Lung microvascular endothelial cell (primary cell): ENCODE results near the gene MPZL3. TPM values are rescaled to one million over a fixed set of nuclear protein-coding genes. Genes with fewer than 3 reads are reported as not detected.

Source experiments
- DNase-seq, 2 donors: peaks; one replicate each; pipeline versions ENCODE4 v3.0.0 to v3.0.0-alpha.2; 2010; ENCODE audit warnings: low read depth in 2 of 2
- total RNA-seq: library from RNA; depleted of rRNA; stranded (reverse); fragments of >200 nt; gene quantifications from 2 replicates; pipeline ENCODE4 v1.2.1, GENCODE V29; 2014

The MPZL3 gene
- total RNA-seq, 1 donor from 2014 or later: 1.4 TPM

DNA sequence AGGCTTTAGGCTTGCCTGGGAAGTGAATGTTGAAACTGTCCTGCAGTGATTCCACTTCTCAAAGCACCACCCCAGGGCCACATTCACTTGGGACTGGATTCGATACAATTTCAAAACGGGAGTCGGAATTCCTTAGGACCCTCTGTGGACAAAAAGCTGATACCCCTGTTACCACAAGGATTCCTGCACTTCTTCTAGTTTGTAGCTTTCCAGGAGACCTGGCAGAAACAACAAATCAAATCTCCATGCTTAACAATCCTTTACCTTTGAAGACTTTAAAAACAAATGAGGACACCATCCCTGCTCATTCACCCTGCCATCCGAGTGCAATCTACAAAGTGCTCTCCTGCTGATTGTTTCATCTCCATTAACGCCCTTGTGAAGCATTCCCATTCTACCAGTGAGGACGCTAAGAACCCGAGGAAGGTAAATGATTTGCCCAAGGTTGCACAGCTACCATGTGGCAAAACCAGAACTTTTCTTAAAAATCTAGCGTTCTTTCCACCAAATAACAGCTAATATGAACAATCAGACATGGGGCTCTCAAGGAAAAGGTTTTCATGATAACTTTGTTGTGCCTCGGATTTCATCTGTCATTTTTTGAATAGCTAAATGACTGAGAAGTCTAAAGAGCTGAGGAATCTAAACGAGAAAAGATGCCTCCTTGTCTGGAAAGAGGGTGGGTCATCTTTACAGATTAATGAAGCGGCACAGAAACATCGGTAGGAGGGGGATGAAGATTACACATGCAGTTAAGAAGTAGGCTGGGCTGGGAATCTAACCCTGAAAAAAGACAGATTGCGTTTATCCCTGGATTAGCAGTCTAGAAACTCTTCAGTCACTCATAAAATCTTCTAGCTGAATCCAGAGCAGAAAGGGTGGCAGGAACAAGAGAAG is 12.7 kb upstream of the MPZL3 start:
- peak in 1 of 2 donors; percentile 21 for DNase-seq

- DNase-seq: peak; percentile 22 to 63
Observed at GRCh38 chr11:118263695-118264568, 11.8 kb upstream of the MPZL3 start, which contains the start of gene MPZL2. Gene MPZL2 (minus strand): TSS chr11:118264297. CDS start chr11:118264153, 144 bp downstream.

- peak in 1 of 2 donors; percentile 32 for DNase-seq
Observed at GRCh38 chr11:118263112-118263511, 10.9 kb upstream of the MPZL3 start.

DNA sequence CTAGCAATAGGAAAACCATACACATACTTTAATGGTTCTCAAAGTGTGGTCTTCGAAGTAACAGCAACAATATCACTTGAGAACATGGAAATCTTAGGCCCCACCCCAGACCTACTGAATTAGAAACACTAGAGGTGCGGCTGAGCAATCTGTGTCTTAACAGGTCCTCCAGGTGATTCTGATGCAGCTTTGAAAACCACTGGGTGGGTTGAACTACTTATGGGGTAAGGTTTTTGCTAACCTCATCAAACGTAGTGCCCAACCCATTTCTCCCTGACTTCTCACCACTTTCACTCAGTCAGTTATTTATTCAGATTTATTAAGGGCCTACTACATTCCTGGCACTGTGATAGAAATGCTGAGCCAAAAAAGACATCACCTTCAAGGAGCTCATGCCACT is 8.2 kb upstream of the MPZL3 start:
- no peak for DNase-seq

DNA sequence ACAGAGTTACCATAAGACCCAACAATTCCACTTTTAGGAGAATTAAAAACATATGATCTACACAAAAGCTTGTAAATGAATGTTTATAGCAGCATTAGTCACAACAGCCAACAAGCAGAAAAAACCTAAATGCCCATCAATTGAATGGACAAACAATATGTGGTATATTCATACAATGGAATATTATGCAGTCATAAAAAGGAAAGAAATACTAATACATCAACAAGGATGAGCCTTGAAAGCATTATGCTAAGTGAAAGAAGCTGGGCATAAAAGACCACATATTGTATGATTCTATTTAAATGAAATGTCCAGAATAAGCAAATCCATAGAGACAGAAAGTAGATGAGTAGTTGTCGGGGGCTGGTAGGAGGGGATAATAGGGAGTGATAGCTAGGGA is 7.0 kb upstream of the MPZL3 start:
- no peak for DNase-seq

DNA sequence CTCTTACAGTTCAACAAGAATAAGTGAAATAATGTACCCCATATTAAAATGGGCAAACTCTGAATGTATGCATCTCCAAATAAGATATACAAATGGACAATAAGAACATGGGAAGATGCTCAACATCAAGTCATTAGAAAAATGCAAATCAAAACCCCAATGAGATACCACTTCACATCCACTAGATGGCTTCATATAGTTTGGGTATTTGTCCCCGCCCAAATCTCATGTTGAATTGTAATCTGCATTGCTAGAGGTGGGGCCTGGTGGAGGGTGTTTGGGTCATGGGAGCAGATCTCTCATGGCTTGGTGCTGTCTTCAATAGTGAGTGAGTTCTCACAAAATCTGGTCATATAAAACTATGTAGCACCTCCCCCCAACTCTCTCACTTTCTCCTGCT is 6.2 kb upstream of the MPZL3 start:
- DNase-seq: peak in 1 of 2 donors; percentile 16

DNA sequence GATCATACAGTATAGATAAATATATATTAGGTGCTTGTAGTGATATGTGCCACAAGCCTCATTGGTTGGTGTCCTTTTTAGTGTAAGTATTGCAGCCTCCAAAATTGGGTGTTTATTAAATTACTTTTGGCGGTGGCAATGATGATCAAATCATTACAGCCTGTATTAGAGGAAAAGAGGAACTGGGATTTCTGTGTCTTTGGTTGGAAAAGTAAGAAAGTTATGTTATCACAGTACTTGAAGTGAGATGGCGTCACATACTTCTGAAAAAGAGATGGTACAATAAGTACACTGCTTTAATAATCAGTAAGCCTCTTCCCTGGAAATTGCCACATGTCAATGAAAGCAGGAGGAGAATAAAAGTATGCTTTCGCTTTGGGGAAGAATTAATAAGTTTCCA is 523 bp upstream of the MPZL3 start:
- DNase-seq: no peak

DNA sequence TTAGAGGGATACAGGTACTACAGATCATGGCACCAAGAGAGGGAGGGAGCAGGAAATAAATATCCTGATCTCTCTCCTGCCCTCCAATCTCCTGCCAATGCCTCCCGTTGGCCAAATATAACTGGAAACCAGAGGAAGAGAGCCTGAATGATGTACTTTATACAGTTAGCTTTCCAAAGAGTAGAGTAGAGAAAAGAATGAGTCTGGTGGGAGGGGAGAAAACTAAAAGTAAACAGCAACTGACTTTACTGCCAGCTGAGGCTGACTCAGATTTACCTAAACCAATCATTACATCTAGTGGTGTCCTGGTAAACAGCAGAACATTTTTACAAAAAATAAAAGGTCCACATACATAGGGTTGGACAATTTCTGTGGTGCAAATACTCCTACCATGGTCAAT is 5.1 kb downstream of the MPZL3 start:
- peak; percentile 59 for DNase-seq

- DNase-seq: peak in 1 of 2 donors; percentile 52
Observed at GRCh38 chr11:118245936-118246562, 6.1 kb downstream of the MPZL3 start.

GRCh38 chr11:118243993-118244762 is 8.0 kb downstream of the MPZL3 start:
- DNase-seq: no peak

DNA sequence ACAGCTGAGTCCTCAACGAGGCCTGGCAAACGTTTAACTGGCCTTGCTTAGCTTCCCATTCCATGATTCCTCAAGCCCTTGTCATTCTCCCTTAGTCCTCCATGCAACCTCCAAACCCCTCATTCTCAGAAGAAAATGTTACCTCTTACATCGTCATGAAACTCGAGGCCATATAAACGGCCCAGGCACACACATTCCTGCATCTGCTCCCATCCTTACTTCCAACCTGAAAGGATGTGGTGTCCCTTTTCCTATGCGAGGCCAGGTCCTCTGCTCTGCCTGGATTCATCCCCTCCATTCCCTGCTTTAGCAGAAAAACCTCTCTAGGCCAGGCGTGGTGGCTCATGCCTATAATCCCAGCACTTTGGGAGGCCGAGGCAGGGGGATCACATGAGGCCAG is 9.0 kb downstream of the MPZL3 start:
- no peak for DNase-seq

DNA sequence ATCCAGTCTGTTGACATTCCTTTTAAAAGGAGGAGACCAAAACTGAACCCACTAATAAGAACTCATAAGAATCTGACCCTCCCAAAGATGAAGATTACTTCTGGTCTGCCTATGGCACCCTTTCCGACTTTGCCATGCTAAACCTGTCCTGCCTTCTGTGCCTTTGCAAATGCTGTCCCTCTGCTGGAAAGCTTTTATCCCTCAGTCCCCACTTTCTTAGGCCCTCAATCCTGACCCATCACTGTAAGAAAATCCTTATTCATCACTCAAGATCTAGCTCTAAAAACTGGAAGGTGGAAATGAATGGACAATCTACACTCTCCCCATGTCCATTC is 10.4 kb downstream of the MPZL3 start:
- peak in 1 of 2 donors; percentile 15 for DNase-seq

DNA sequence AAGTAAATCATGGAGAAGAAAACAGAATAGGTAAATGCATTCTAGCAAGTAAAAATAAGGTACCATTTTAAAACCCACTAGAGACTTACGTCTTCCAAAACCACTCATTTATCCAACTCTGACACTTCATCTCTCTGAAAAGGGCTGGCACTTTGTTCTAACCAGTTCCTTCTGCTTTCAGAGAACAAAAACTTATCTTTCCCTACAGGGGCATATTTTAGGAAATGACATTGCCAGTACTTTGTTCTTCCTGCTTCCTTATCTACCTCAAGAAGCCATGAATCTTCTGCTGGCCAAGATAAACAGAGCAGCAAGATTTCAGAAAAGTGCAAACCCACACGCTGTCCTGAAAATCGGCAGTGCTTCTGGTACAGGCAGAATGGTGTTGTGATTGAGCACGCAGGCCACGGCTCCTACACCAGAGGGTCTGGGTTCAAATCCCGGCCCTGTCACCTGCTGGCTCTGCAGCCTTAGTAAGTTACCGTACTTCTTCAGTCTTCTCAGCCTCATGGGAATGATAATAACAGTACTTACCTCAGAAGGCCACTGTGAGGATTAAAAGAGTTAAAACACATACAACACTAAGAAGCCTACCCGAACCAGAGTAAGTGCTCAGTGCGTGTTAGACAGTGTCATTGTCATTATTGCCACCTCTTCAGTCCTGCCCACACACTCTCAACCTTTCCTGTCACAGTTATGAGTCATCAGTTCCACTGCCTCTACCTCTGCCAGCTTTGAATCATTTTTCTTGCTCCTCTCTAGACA is 11.0 kb downstream of the MPZL3 start:
- DNase-seq: peak; percentile 63 to 87

GRCh38 chr11:118239509-118240205 is 12.5 kb downstream of the MPZL3 start:
- DNase-seq: no peak

DNA sequence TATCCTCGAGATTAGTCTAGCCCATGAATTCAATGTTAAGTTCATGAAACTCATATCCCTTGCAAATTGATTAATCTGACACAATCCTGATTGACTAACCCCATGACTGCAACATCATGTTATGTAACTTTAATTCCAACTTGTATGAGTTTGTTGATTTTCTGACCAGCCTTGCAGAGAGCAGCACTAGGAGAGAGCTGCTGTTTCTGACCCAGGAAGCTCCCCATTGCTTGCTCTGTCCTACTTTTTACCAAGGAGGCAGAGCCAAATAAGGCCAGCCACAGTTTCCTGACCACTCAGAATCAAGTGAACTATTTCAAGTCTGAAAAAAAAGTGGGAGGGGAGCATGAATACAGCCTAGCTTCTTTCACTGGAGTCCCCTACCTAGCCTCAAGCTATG is 13.2 kb downstream of the MPZL3 start:
- DNase-seq: peak in 1 of 2 donors; percentile 19

- DNase-seq: no peak
Observed at GRCh38 chr11:118238421-118238820, 13.7 kb downstream of the MPZL3 start.

DNA sequence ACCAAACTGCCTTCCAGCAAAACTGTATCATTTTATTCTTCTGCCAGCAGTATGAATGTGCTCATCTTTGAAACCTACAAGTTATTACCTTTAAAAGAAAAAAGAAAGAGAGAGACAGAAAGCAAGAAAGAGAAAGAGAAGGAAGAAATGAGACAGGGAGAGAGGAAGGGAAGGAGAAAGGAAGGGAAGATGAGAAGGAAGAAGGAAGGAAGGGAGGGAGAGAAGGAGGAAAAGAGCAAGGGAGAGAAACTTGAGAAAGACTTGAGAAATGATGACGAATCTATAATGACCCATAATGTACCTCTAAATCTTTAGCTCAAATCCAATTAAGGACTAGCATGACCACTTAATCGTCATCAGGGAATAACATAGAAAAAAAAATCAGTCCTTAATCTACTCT is 16.0 kb downstream of the MPZL3 start:
- no peak for DNase-seq

- DNase-seq: no peak
Observed at GRCh38 chr11:118234833-118235232, 17.3 kb downstream of the MPZL3 start.

GRCh38 chr11:118233850-118234249 is 18.3 kb downstream of the MPZL3 start:
- no peak for DNase-seq

- DNase-seq: no peak
Observed at GRCh38 chr11:118233377-118233776, 18.8 kb downstream of the MPZL3 start.
